H1 (cell line): ENCODE measurements around the gene ZNF281. TPM values are rescaled to one million over a fixed set of nuclear protein-coding genes. Genes with fewer than 3 reads are reported as not detected.

Source experiments
- CTCF ChIA-PET: fragments of 300-600 bp; sonication (Branson Sonifier 250); formaldehyde crosslinking; loops from one replicate; lab custom pipeline; 2021; ENCODE audit not compliant: partially characterized antibody; lab: Charles Lee
- POLR2A ChIA-PET: fragments of 300-600 bp; sonication (Branson Sonifier 250); formaldehyde crosslinking; loops from one replicate; lab custom pipeline; 2021; ENCODE audit warnings: inconsistent platforms; ENCODE audit not compliant: partially characterized antibody; lab: Charles Lee
- DNase-seq, 2 experiments: peaks; one replicate each; pipeline versions ENCODE4 v3.0.0 to v3.0.0-alpha.2; 2010 to 2022; ENCODE audit warnings: low spot score in 2 of 2, low read depth in 1 of 2, mixed read lengths in 1 of 2
- FAIRE-seq: peaks from 2 replicates; lab custom pipeline; 2011; peaks lifted over from hg19 to GRCh38; lab: Jason Lieb, UNC
- H2AFZ ChIP-seq: 2 replicates; pipeline ENCODE4 v1.8.1; 2012; ENCODE audit warnings: low read length, inconsistent platforms
- H2AK5ac ChIP-seq: 2 replicates; pipeline ENCODE4 v1.6.1; 2013; ENCODE audit warnings: low read depth, low read length
- H2BK120ac ChIP-seq: replicated peaks from 2 replicates; pipeline ENCODE3; 2013; ENCODE audit warnings: low read depth, low read length, inconsistent platforms
- H2BK12ac ChIP-seq: 2 replicates; pipeline ENCODE4 v1.6.1; 2013; ENCODE audit warnings: low read depth, low read length
- H2BK15ac ChIP-seq: 2 replicates; pipeline ENCODE4 v1.6.1; 2013; ENCODE audit warnings: low read length
- H2BK20ac ChIP-seq: 2 replicates; pipeline ENCODE4 v1.6.1; 2013; ENCODE audit warnings: low read length
- H2BK5ac ChIP-seq: 2 replicates; pipeline ENCODE4 v1.6.1; 2013; ENCODE audit warnings: low read depth, low read length
- H3K14ac ChIP-seq: 2 replicates; pipeline ENCODE4 v1.6.1; 2013; ENCODE audit warnings: inconsistent platforms; ENCODE audit not compliant: insufficient read length
- H3K18ac ChIP-seq: 2 replicates; pipeline ENCODE4 v1.6.1; 2013; ENCODE audit warnings: low read length; ENCODE audit errors: extremely low read depth
- H3K23ac ChIP-seq: 2 replicates; pipeline ENCODE4 v1.6.1; 2013; ENCODE audit warnings: inconsistent platforms; ENCODE audit not compliant: insufficient read length
- H3K23me2 ChIP-seq: 2 replicates; pipeline ENCODE4 v1.6.1; 2013; ENCODE audit warnings: low read depth, low read length
- H3K27ac ChIP-seq: 2 replicates; pipeline ENCODE4 v1.6.1; 2011; ENCODE audit warnings: low read depth, low read length, inconsistent platforms
- H3K27me3 ChIP-seq, 4 experiments: replicated peaks in 1 of 4; 1 replicate in 1 of 4; 2 replicates in 3 of 4; pipeline versions ENCODE4 v1.6.1 to v1.8.1; 2011 to 2013; ENCODE audit warnings: low read length in 3 of 4, mild to moderate bottlenecking in 3 of 4, inconsistent platforms in 2 of 4, mixed read lengths in 2 of 4, moderate library complexity in 1 of 4; ENCODE audit not compliant: control insufficient read depth in 3 of 4, insufficient read depth in 3 of 4; ENCODE audit errors: extremely low read depth in 1 of 4
- H3K36me3 ChIP-seq, 4 experiments: 2 replicates each; pipeline versions ENCODE4 v1.6.1 to v1.8.1; 2011 to 2013; ENCODE audit warnings: mild to moderate bottlenecking in 4 of 4, low read length in 3 of 4, moderate library complexity in 2 of 4, control low read depth in 1 of 4, inconsistent platforms in 1 of 4; ENCODE audit not compliant: insufficient read depth in 4 of 4, control insufficient read depth in 2 of 4
- H3K4ac ChIP-seq: replicated peaks from 2 replicates; pipeline ENCODE3; 2013; ENCODE audit warnings: low read length, low read depth, mixed read lengths, inconsistent platforms; ENCODE audit not compliant: insufficient read length
- H3K4me1 ChIP-seq, 4 experiments: replicated peaks in 1 of 4; 1 replicate in 1 of 4; 2 replicates in 3 of 4; pipeline versions ENCODE4 v1.6.1 to v1.8.1; 2011 to 2013; ENCODE audit warnings: low read length in 3 of 4, inconsistent platforms in 2 of 4, mixed read lengths in 1 of 4; ENCODE audit not compliant: insufficient read depth in 4 of 4, control insufficient read depth in 3 of 4
- H3K4me2 ChIP-seq, 2 experiments: 2 replicates each; pipeline versions ENCODE4 v1.6.1 to v1.8.1; 2011 to 2013; ENCODE audit warnings: low read depth in 2 of 2, low read length in 2 of 2, control low read depth in 1 of 2, inconsistent platforms in 1 of 2, mild to moderate bottlenecking in 1 of 2; ENCODE audit not compliant: insufficient read depth in 1 of 2
- H3K4me3 ChIP-seq, 4 experiments: fragments of 200-600, 300-600 bp in 1 of 4; sonication (generic), shearing (Covaris generic), sonication (Bioruptor Twin) in 1 of 4; 2 replicates each; pipeline versions ENCODE4 v1.5.1 to v1.8.1; 2011 to 2016; ENCODE audit warnings: low read length in 4 of 4, low read depth in 3 of 4, control low read depth in 2 of 4, inconsistent platforms in 2 of 4, mild to moderate bottlenecking in 2 of 4, mixed read lengths in 1 of 4, moderate library complexity in 1 of 4; ENCODE audit not compliant: insufficient read depth in 2 of 4; ENCODE audit errors: extremely low read depth in 1 of 4
- H3K56ac ChIP-seq: replicated peaks from 2 replicates; pipeline ENCODE3; 2013; ENCODE audit warnings: low read depth, mild to moderate bottlenecking, mixed read lengths, low read length, inconsistent platforms; ENCODE audit not compliant: insufficient read length
- H3K79me1 ChIP-seq: 2 replicates; pipeline ENCODE4 v1.6.1; 2013; ENCODE audit warnings: low read depth, low read length, control low read depth
- H3K79me2 ChIP-seq, 2 experiments: 2 replicates each; pipeline versions ENCODE4 v1.6.1 to v1.8.1; 2012 to 2013; ENCODE audit warnings: low read length in 2 of 2, mild to moderate bottlenecking in 2 of 2, inconsistent platforms in 1 of 2; ENCODE audit not compliant: insufficient read depth in 2 of 2, control insufficient read depth in 1 of 2
- H3K9ac ChIP-seq, 4 experiments: replicated peaks in 1 of 4; 1 replicate in 1 of 4; 2 replicates in 3 of 4; pipeline versions ENCODE4 v1.6.1 to v1.8.1; 2011 to 2013; ENCODE audit warnings: low read depth in 3 of 4, low read length in 3 of 4, control low read depth in 2 of 4, mild to moderate bottlenecking in 2 of 4, moderate library complexity in 2 of 4, inconsistent platforms in 1 of 4; ENCODE audit errors: extremely low read depth in 1 of 4
- H3K9me3 ChIP-seq, 2 experiments: 2 replicates each; pipeline versions ENCODE4 v1.6.1 to v1.8.1; 2012 to 2013; ENCODE audit warnings: mild to moderate bottlenecking in 2 of 2, moderate library complexity in 2 of 2, control low read depth in 1 of 2, inconsistent platforms in 1 of 2, low read depth in 1 of 2, low read length in 1 of 2, mixed read lengths in 1 of 2; ENCODE audit not compliant: insufficient read depth in 2 of 2
- H4K20me1 ChIP-seq, 2 experiments: replicated peaks in 1 of 2; 2 replicates each; pipeline versions ENCODE3 to v1.8.1; 2011 to 2013; ENCODE audit warnings: inconsistent platforms in 2 of 2, low read length in 2 of 2, mild to moderate bottlenecking in 1 of 2; ENCODE audit not compliant: insufficient read depth in 2 of 2, control insufficient read depth in 1 of 2
- H4K5ac ChIP-seq: 2 replicates; pipeline ENCODE4 v1.6.1; 2013; ENCODE audit warnings: low read length, low read depth, mixed read lengths, inconsistent platforms; ENCODE audit not compliant: insufficient read length
- H4K8ac ChIP-seq: 2 replicates; pipeline ENCODE4 v1.8.0; 2013; ENCODE audit warnings: mild to moderate bottlenecking, moderate library complexity, low read length, inconsistent platforms; ENCODE audit not compliant: insufficient read depth; ENCODE audit errors: extremely low read depth
- H4K91ac ChIP-seq: replicated peaks from 2 replicates; pipeline ENCODE3; 2013; ENCODE audit warnings: low read length, mixed read lengths, inconsistent platforms; ENCODE audit not compliant: insufficient read length
- MAFK ChIP-seq: IDR thresholded peaks from 2 replicates; pipeline ENCODE4 v1.6.1; 2012; ENCODE audit warnings: low read depth, mild to moderate bottlenecking, improper control_type of control experiment, low read length
- RAD21 ChIP-seq, 2 experiments: IDR thresholded peaks in 1 of 2; conservative IDR thresholded peaks in 1 of 2; 2 replicates each; pipeline ENCODE4 v1.6.1; 2011; ENCODE audit warnings: low read depth in 2 of 2, low read length in 2 of 2, improper control_type of control experiment in 1 of 2, inconsistent platforms in 1 of 2, mild to moderate bottlenecking in 1 of 2, moderate library complexity in 1 of 2
- RXRA ChIP-seq: IDR thresholded peaks from 2 replicates; pipeline ENCODE4 v1.6.1; 2011; ENCODE audit warnings: low read depth, mild to moderate bottlenecking, low read length, moderate library complexity; ENCODE audit not compliant: insufficient read depth
- SIX5 ChIP-seq: IDR thresholded peaks from 2 replicates; pipeline ENCODE4 v1.6.1; 2011; ENCODE audit warnings: mild to moderate bottlenecking, low read depth, low read length
- WGBS, 2 experiments: shearing (Covaris generic) in 1 of 2; methylation state at CpG; one replicate each; pipeline versions ENCODE4 v1.1.6 to v1.1.7; 2013 to 2015; ENCODE audit warnings: low lambda C conversion rate in 2 of 2, mixed read lengths in 2 of 2, inconsistent platforms in 1 of 2, low coverage in 1 of 2, missing lambda C conversion rate in 1 of 2; ENCODE audit not compliant: insufficient replicate concordance in 2 of 2, insufficient coverage in 1 of 2, insufficient read length in 1 of 2; ENCODE audit errors: extremely low coverage in 1 of 2, missing lambda C conversion rate in 1 of 2; 5-methylcytosine and 5-hydroxymethylcytosine counted together
- polyA plus RNA-seq, 7 experiments: library from polyadenylated mRNA; depleted of rRNA in 3 of 7; stranded (reverse) in 5 of 7; unstranded in 2 of 7; fragments of >200 nt in 5 of 7; fragments of 200-250 nt in 2 of 7; gene quantifications; 1 replicate in 5 of 7; 2 replicates in 1 of 7; 4 replicates in 1 of 7; pipeline versions ENCODE4 v1.2.1 to v1.2.3, GENCODE V29; 2011 to 2013; ENCODE audit warnings: missing spikeins in 2 of 7, mixed read lengths in 2 of 7
- total RNA-seq: library from RNA; stranded (reverse); fragmentation: NEBNext Ultra II Directional; extraction: Animal tissue kit (Norgen Biotek cat#: 25700); gene quantifications from 2 replicates; pipeline ENCODE4 v1.2.1, GENCODE V29; 2021

ZNF281 gene
- total and polyA plus RNA-seq, 2 of the 8 experiments (the other 6 are each of a cell fraction or from before 2014, with no cell fraction given) = 19.5 to 61.4 TPM

DNA sequence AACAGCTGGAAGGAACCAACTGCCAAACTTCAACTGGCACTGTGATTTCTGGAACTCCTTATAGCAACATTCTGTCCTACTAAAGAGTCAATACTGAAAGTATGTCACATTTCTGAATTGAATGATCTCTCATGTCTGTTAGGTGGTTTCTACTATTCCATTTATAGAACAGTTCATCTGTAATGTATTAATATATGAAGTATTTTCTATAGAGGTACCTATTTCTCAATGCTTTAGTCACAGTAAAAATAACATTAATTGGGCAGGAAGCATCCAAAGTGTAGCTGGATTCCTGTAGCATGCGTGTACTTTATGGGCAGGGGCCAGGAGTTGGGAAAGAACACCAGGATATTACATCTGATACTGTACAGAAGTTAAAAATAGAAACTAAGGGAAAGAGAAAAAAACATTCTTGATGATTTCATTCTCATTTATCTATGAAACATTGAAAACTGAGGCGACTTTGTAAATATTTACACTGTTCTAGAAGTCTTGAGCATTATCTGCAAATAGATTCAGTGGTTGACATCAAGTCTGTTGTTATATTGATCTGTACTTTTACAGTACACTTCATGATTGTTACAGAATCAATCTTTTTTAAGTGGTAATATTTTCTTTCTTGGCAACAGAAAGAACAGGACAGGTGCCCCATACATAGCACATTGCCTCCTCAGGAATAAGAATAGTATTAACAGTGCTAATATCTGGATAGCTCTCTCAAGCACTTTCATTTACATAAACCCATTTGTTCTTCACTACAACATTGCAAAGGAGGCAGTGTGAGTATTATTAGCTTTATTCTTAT lies 6.2 kb upstream of the ZNF281 start:
- ChIA-PET CTCF (interaction anchor here (0.6 to 4.4 kb wide), 9 partner anchors 20 to 136 kb away, joined by 3 to 22 read pairs (median 3); no protein-coding TSS in a partner anchor), POLR2A (interaction anchor here (0.6 to 1.4 kb wide), 3 partner anchors 14 to 18 kb away, joined by 3 to 4 read pairs (median 3); no protein-coding TSS in a partner anchor)
- Histone ChIP-seq H3K27ac (no peak overlapping the region), H3K79me1 (no peaks in the 10 kb centered on the region; the same call in 1 of the 2 replicates), H2AK5ac (no peak overlapping the region), H3K23me2 (peaks cover 6% of the 10 kb centered on the region; the same call in 1 of the 2 replicates), H4K20me1 (no peaks in the 10 kb centered on the region), H3K79me2 (peaks cover 6 to 84% of the 10 kb centered on the region in 2 experiments; a peak in 3 of 4 replicates), H3K18ac (no peak overlapping the region), H2BK20ac (no peak overlapping the region), H3K9me3 (no peaks in the 10 kb centered on the region), H3K23ac (no peak overlapping the region), H3K4me2 (no peak overlapping the region), H2BK15ac (no peak overlapping the region), H2AFZ (no peak overlapping the region), H2BK120ac (no peak overlapping the region), H2BK12ac (no peak overlapping the region), H2BK5ac (no peak overlapping the region), H3K4me1 (no peaks in the 10 kb centered on the region; a peak in 1 of 7 replicates), H3K4me3 (no peak overlapping the region), H3K56ac (no peak overlapping the region), H4K5ac (no peak overlapping the region), H3K27me3 (no peaks in the 10 kb centered on the region), H3K4ac (no peak overlapping the region), H3K9ac (no peak overlapping the region), H3K14ac (no peak overlapping the region), H4K91ac (no peak overlapping the region), H3K36me3 (peaks cover 0 to 15% (median 5%) of the 10 kb centered on the region in 4 experiments; a peak in 5 of 8 replicates), H4K8ac (no peak overlapping the region)
- no peak for DNase-seq
- 83% methylated on average over 2 of the region's 2 CpGs; no CpG with 5 or more reads in 1 of the 2 experiments for WGBS, 2 experiments
- FAIRE-seq = no peak
- TF ChIP-seq RXRA = no peak
- no peak for TF ChIP-seq MAFK
- TF ChIP-seq RAD21 (IDR thresholded peaks at IDR 0.05 in 1 of 2, conservative IDR thresholded peaks at IDR 0.05 in 1 of 2; ENCODE audit: low read depth in 2 of 2, low read length in 2 of 2) = no peak
- no peak for TF ChIP-seq SIX5
